GM19397 (cell line): ENCODE measurements around the gene FHOD1.

Experiments
- ATAC-seq: cut with Tn5 transposase; IDR thresholded peaks from one replicate; pipeline ENCODE4 v1.9.1; 2021; ENCODE audit warnings: mild to moderate bottlenecking, moderate library complexity; ENCODE audit not compliant: unreplicated experiment

The FHOD1 gene

GRCh38 chr16:67179421-67180080 is 67.7 kb downstream of the FHOD1 start:
- no peak for ATAC-seq
